ENCODE data around the gene CFTR.

Gene CFTR

DNA sequence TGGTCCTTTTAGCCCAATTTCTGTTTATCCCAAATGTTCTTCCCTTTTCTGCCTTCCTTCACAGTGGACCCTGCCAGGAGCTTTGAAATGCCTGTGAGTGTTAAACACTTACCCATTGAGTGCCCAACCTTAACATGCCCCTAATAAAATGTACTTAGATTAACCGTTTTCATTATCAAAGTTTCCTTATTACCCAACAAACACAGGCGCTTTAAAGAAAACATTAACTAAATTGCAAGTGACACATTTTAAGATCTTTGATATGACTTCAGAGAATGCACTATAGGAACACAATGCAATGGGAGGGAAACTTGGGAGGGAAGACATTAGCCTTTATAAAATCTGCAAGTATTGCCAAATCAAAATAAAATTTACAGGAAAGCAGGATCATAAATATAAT is 177.0 kb downstream of the CFTR start:
- no peak for DNase-seq

GRCh38 chr7:117659531-117660011 is 179.7 kb downstream of the CFTR start:
- DNase-seq, result no peak

GRCh38 chr7:117661328-117661727 is 181.5 kb downstream of the CFTR start:
- no peak for DNase-seq

GRCh38 chr7:117664047-117664446 is 184.2 kb downstream of the CFTR start:
- DNase-seq, result no peak

DNA sequence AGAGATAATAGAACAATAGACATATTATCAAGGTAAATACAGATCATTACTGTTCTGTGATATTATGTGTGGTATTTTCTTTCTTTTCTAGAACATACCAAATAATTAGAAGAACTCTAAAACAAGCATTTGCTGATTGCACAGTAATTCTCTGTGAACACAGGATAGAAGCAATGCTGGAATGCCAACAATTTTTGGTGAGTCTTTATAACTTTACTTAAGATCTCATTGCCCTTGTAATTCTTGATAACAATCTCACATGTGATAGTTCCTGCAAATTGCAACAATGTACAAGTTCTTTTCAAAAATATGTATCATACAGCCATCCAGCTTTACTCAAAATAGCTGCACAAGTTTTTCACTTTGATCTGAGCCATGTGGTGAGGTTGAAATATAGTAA is 185.5 kb downstream of the CFTR start:
- no peak for DNase-seq

DNA sequence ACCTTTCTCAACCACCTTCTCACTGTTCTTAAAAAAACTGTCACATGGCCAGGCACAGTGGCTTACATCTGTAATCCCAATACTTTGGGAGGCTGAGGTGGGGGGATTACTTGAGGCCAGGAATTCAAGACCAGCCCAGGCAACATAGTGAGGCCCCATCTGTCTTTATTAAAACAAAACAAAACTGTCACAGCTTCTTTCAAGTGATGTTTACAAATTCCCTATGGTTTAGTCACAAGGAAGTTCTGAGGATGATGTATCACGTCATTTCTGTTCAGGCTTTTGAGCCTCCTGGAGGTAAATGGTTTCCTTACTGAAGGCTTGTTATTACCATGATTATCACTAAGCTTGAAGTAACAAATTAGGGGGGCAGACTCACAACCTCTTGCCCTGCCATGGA is 186.2 kb downstream of the CFTR start:
- DNase-seq, result no peak

GRCh38 chr7:117666689-117667088 is 186.9 kb downstream of the CFTR start:
- no peak for DNase-seq

DNA sequence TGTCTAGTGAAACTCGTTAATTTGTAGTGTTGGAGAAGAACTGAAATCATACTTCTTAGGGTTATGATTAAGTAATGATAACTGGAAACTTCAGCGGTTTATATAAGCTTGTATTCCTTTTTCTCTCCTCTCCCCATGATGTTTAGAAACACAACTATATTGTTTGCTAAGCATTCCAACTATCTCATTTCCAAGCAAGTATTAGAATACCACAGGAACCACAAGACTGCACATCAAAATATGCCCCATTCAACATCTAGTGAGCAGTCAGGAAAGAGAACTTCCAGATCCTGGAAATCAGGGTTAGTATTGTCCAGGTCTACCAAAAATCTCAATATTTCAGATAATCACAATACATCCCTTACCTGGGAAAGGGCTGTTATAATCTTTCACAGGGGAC is 187.6 kb downstream of the CFTR start:
- no peak for DNase-seq

- DNase-seq, result no peak
Observed at GRCh38 chr7:117669818-117670217, 190.0 kb downstream of the CFTR start.

DNA sequence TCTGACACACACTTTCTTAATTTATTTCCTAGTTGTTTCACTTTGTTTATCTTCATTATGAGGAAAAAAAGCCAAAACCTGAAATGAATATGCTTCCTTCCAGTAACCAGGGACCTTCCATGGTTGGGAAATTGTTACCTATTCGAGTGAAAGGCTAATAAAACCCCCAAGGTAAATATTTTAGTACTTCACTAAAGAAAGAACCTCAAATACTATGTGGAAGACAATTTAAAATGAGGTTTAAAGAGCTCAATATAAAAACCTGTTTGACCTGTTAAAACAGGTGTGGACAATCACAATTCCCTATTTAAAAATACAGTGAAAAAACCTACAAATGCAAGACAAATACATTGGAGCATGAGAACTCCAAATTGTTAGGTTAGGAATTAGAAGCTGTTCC is 192.6 kb downstream of the CFTR start:
- DNase-seq, result no peak

- no peak for DNase-seq
Observed at GRCh38 chr7:117673367-117673766, 193.5 kb downstream of the CFTR start.

DNA sequence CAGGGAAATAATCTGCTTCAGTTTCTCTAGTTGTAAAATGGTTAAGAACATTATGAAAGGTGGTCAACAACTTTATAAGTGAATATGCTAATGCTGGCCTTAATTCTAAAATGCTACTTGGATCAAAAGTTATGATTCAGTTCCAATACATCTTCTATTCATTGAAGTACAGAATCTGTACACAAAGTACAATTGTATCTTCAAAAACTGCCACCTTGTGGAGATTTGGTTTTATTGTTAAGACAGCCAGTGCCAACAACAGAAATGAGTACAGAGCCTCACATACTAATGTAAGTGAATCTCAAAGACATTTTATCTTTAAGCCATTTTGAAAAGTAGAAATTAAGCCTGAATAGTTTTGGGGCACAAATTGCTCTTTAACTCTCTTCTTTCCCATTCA is 194.0 kb downstream of the CFTR start:
- DNase-seq, result no peak

DNA sequence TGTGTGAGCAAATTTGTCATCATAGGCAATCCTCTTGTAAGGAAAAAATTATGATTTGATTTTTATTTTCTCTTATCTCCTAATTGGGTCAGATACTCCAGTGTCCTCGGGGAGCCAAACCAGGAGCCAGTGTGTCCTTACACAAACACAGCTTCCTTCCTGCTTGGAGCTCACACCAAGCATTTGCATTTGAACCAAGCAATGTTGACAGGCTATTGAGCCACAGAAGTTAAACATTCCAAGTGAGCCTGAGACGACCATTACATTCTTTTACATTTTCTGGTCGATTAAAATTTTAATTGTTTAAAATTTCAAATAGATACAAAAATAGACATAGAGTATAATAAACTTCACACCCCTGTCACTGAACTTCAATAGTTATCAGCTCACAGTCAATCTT is 194.8 kb downstream of the CFTR start:
- no peak for DNase-seq

GRCh38 chr7:117675497-117676435 is 195.9 kb downstream of the CFTR start:
- no peak for DNase-seq

DNA sequence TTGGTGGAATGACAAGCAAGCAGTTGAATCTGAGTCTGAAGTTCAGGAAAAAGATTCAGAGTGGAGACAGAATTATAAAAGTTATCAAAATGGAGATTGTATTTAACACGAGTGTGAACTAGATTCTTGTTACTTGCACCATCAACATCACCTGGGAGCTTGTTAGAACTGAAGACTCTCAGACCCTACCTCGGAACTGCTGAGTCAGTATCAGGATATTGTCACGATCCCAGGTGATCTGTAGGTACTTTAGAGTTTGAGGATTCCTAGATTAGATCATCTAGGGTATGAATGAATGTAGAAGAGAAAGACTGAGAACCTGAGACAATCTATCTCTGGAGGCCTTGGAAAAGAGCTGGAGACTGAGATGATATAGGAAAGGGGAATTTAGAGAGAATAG is 199.3 kb downstream of the CFTR start:
- no peak for DNase-seq

- DNase-seq, result no peak
Observed at GRCh38 chr7:117682681-117683385, 203.0 kb downstream of the CFTR start.

DNA sequence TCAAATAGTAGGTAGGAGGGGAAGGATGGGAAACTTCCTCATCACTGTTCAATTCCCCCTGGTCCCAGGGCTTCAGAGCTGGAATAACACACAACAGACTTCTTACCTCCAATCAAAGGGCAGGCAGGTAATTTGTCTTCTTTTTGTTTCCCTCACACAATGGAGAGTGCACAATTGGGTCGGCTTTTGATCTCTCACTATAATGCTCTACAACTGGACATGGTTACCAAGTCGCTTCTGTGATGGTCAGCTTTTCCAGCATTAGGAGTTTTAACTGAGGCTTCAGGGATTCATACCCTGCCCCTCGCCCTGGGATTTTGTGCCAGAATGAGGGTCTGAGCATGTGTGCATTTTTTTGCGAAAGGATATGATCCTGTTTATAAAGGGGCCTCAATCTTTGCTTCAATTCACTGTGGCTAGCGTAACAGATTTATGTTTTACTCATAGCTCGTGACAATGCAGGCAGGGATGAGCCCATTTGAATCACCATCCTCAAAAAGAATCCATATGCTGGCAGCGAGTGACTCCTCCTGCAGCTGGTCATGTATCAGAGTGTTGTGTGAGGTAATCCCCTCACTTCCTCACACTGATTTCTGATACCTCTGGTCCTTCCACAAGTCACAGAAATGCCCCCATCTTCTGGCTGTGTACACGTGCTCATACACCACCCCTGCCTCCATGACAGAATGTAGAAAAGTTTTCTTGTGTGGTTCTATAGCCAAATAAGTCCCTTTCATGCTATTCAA is 203.8 kb downstream of the CFTR start:
- no peak for DNase-seq

GRCh38 chr7:117685795-117686194 is 206.0 kb downstream of the CFTR start:
- no peak for DNase-seq

DNA sequence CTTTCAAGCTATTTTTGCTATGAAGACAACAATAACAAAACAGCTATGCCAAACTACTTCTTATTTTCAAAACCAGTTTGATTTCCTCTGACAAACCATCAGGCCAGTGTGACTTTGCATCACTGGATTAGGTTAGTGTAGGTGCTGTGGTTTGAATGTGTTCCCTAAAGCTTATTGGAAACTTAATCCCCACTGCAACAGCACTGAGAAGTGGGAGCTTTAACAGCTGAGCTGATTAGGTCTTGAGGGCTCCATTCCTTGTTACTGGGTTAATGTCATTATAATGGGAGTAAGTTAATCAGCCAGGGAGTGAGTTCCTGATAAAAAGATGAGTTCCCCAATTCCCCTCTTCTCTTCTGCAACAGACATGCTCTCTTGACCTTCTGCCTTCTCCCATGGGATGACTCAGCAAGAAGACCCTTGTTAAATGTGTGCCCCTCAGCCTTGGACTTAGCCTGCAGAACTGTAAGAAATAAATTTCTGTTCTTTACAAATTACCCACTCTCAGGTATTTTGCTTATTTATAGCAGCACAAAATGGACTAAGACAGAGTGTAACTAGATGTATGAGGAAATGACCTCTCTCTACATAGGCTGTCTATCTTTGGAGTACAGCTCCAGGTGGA is 206.6 kb downstream of the CFTR start:
- no peak for DNase-seq

- no peak for DNase-seq
Observed at GRCh38 chr7:117688126-117688525, 208.3 kb downstream of the CFTR start.

GRCh38 chr7:117689406-117689805 is 209.6 kb downstream of the CFTR start:
- DNase-seq, result no peak

- DNase-seq, result no peak
Observed at GRCh38 chr7:117690147-117690546, 210.3 kb downstream of the CFTR start.

GRCh38 chr7:117692338-117692737 is 212.5 kb downstream of the CFTR start:
- DNase-seq, result no peak

Measured in femur (tissue), 1 donor.